Heart left ventricle (tissue), 16 donors: Measurements from ENCODE around the gene CX3CL1. TPM values are rescaled to one million over a fixed set of nuclear protein-coding genes. Genes with fewer than 3 reads are reported as not detected.

Experiments
- ATAC-seq, 4 donors: fragments of 200-7000 bp; cut with Tn5 transposase; one replicate each; pipeline ENCODE4 v1.9.1; 2020 to 2022; ENCODE audit warnings: moderate library complexity in 4 of 4, mild to moderate bottlenecking in 3 of 4, moderate number of reproducible peaks in 1 of 4
- DNase-seq, 5 donors: peaks; one replicate each; pipeline ENCODE4 v3.0.0-alpha.2; 2020
- H3K27ac ChIP-seq, 12 donors: fragments of 200-600 bp; sonication (generic) in 4 of 12; one replicate each; pipeline versions ENCODE4 v1.5.0 to v1.8.0; 2016 to 2022; ENCODE audit warnings: mild to moderate bottlenecking in 2 of 12
- H3K27me3 ChIP-seq, 9 donors: fragments of 200-600 bp; sonication (generic) in 2 of 9; one replicate each; pipeline versions ENCODE4 v1.5.1 to v1.8.0; 2016 to 2022; ENCODE audit warnings: mild to moderate bottlenecking in 3 of 9
- H3K36me3 ChIP-seq, 9 donors: fragments of 200-600 bp; sonication (generic) in 2 of 9; one replicate each; pipeline versions ENCODE4 v1.5.0 to v1.8.0; 2018 to 2022; ENCODE audit warnings: mild to moderate bottlenecking in 2 of 9
- H3K4me1 ChIP-seq, 12 donors: fragments of 200-600 bp; sonication (generic) in 4 of 12; one replicate each; pipeline versions ENCODE4 v1.5.0 to v1.8.0; 2016 to 2022; ENCODE audit warnings: mild to moderate bottlenecking in 3 of 12
- H3K4me3 ChIP-seq, 12 donors: fragments of 200-600 bp; sonication (generic) in 4 of 12; one replicate each; pipeline versions ENCODE4 v1.5.0 to v1.8.0; 2017 to 2022; ENCODE audit warnings: mild to moderate bottlenecking in 9 of 12, moderate library complexity in 4 of 12
- H3K9me3 ChIP-seq, 12 donors: fragments of 200-600 bp; sonication (generic) in 4 of 12; one replicate each; pipeline versions ENCODE4 v1.5.0 to v1.8.0; 2016 to 2022; ENCODE audit warnings: mild to moderate bottlenecking in 1 of 12
- POLR2A ChIP-seq, 2 donors: fragments of 450-650 bp; IDR thresholded peaks; one replicate each; pipeline ENCODE4 v1.6.1; 2017; ENCODE audit warnings: antibody characterized with exemption in 2 of 2, mild to moderate bottlenecking in 2 of 2, moderate library complexity in 2 of 2
- WGBS, 4 donors: extraction: QIAGEN DNeasy Blood & Tissue Kit in 2 of 4; methylation state at CpG; one replicate each; pipeline versions ENCODE4 v1.1.5 to v1.1.7; 2013 to 2018; 5-methylcytosine and 5-hydroxymethylcytosine counted together
- intact Hi-C, 10 donors: fragments of 100-400 bp; cut with DNase I; formaldehyde crosslinking; loops; one replicate each; pipeline versions ENCODE4 v1.11.1 to v1.14.2; 2022
- polyA plus RNA-seq, 2 donors: library from polyadenylated mRNA; stranded (reverse); fragments of 200-250 nt; gene quantifications; one replicate each; pipeline ENCODE4 v1.2.3, GENCODE V29; 2013
- total RNA-seq, 9 donors: library from RNA; depleted of rRNA in 2 of 9; stranded (reverse); fragments of >200 nt in 2 of 9; fragmentation: NEBNext Ultra II Directional in 3 of 9; extraction: Animal tissue kit (Norgen Biotek cat#: 25700) in 3 of 9; gene quantifications; one replicate each; pipeline versions ENCODE4 v1.1.0 to v1.2.4, GENCODE V29; 2016 to 2023
- TF ChIP-seq, protein P1 (sequence below), 12 donors: fragments of 200-600 bp; sonication (generic) in 4 of 12; IDR thresholded peaks; one replicate each; pipeline versions ENCODE4 v1.5.0 to v1.8.0; 2018 to 2022; ENCODE audit warnings: antibody characterized with exemption in 12 of 12, mild to moderate bottlenecking in 5 of 12
- donor health status: ischemic (EF 13 %, LVEDD 7.1; RV severe dilation, severe dysfunction).
- donor health status: healthy with polysubstance abuse.
- donor health status: DM: no; HTN: yes; CAD: no.
- donor health status: DM: no; HTN: no; CAD: no.
- donor health status: ischemic (EF 25% LVEDD 6.9; RV normal size, moderate dysfunction).
- donor health status: ischemic (EF 25% LVEDD 5.7; RV mildly dilated, moderate dysfunction).
- donor health status: healthy.
- donor health status: DM: yes; HTN: yes; CAD: no.
- donor health status: ischemic (EF 35%, LVEDD 5.7; RV mildly dilated, moderate dysfunction).
- donor health status: nonischemic (EF 11% LVEDD 7.7; RV severe dilation, severe dysfunction).
- donor health status: DM: yes; HTN: yes; CAD: no.
- donor health status: PGD.
- donor health status: ischemic (EF 29% LVEDD 5.4; RV normal size, mild dysfunction).
- donor health status: nonischemic (EF 23%, LVEDD 6.1; RV moderate dilation, normal function).

The CX3CL1 gene
- total and polyA plus RNA-seq, 11 donors = 8.3 to 59.5 (median 15.4) TPM

DNA sequence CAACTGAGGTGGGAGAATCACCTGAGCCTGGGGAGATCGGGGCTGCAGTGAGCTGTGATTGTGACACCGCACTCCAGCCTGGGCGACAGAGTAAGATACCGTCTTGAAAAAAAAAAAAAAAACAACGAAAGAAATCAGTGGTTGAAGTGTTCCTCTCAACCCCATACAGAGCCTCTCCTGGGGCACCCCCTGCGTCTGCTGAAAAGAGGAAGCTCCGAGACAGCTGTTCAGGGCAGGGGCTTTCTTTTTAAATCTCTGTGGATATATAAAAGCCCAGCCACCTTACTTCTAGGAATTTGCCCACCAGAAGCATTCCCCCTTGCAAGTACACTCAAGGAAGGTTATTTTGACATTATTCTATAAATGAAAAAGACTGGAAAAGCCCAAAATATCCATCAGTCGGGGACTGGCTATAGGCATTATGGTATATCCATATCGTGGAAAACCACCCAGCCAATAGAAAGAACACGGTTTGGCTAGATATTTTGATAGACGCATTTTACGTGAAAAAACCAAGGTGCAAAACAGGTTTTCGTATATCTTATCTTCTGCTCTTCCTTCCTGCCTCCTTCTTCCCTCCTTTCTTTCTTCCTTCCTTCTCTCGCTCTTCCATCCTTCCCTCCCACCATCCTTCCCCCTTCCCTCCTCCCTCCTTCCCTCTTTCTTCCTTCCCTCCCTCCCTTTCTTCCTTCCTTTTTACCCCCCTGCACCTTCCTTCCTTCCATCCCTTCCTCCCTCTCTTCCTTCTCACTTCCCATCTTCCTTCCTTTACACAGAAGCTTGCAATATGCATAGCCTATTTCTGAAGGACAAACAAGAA lies 22.9 kb upstream of the CX3CL1 start:
- peaks cover 0 to 13% (median 0%) of the 10 kb centered on the region in 12 donors for H3K4me1 ChIP-seq
- TF ChIP-seq, protein P1, sequence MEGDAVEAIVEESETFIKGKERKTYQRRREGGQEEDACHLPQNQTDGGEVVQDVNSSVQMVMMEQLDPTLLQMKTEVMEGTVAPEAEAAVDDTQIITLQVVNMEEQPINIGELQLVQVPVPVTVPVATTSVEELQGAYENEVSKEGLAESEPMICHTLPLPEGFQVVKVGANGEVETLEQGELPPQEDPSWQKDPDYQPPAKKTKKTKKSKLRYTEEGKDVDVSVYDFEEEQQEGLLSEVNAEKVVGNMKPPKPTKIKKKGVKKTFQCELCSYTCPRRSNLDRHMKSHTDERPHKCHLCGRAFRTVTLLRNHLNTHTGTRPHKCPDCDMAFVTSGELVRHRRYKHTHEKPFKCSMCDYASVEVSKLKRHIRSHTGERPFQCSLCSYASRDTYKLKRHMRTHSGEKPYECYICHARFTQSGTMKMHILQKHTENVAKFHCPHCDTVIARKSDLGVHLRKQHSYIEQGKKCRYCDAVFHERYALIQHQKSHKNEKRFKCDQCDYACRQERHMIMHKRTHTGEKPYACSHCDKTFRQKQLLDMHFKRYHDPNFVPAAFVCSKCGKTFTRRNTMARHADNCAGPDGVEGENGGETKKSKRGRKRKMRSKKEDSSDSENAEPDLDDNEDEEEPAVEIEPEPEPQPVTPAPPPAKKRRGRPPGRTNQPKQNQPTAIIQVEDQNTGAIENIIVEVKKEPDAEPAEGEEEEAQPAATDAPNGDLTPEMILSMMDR (IDR thresholded peaks at IDR 0.05) = no peak
- TF ChIP-seq POLR2A (IDR thresholded peaks at IDR 0.05) = no peak
- peaks cover 0 to 5% (median 0%) of the 10 kb centered on the region in 9 donors for H3K27me3 ChIP-seq
- H3K27ac ChIP-seq = no peak overlapping the region
- 44 to 52% (median 46%) methylated on average over 14 of the region's 14 CpGs for WGBS, 4 donors
- no peak overlapping the region for H3K4me3 ChIP-seq
- peak in 1 of 4 donors; percentile 32 for ATAC-seq
- DNase-seq = no peak
- no peaks in the 10 kb centered on the region for H3K36me3 ChIP-seq
- H3K9me3 ChIP-seq = peaks cover 0 to 6% (median 0%) of the 10 kb centered on the region in 12 donors
- intact Hi-C loops = no loop called here

DNA sequence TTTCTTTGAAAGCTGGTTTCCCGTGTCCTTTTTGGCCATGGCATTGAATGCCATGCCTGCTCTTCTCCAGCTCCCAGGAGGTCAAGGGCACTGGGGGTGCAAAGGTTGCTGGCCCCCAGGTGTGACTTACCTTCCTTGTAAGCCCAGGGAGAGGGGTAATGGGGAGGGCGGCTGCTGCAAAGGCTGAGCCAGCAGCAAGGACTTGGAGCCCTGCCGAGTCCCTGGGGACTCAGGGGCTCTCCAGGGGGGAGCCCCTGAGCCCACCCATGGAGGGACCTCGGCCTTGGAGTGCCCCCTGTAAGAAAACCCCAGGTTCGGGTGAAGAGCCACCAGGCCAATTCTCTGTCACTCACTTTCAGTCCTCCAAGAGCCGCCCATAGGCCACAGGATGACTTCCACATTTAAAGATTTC lies 19.6 kb upstream of the CX3CL1 start:
- no peak for TF ChIP-seq POLR2A (IDR thresholded peaks at IDR 0.05)
- TF ChIP-seq, protein P1 (IDR thresholded peaks at IDR 0.05) = no peak
- no peak for ATAC-seq
- Histone ChIP-seq H3K27me3 (peaks cover 0 to 5% (median 0%) of the 10 kb centered on the region in 9 donors), H3K9me3 (no peaks in the 10 kb centered on the region), H3K36me3 (no peaks in the 10 kb centered on the region), H3K27ac (no peak overlapping the region), H3K4me3 (no peak overlapping the region), H3K4me1 (peaks cover 0 to 13% (median 0%) of the 10 kb centered on the region in 12 donors)
- intact Hi-C loops = no loop called here
- DNase-seq = no peak
- 74 to 82% (median 77%) methylated on average over 6 of the region's 6 CpGs for WGBS, 4 donors

DNA sequence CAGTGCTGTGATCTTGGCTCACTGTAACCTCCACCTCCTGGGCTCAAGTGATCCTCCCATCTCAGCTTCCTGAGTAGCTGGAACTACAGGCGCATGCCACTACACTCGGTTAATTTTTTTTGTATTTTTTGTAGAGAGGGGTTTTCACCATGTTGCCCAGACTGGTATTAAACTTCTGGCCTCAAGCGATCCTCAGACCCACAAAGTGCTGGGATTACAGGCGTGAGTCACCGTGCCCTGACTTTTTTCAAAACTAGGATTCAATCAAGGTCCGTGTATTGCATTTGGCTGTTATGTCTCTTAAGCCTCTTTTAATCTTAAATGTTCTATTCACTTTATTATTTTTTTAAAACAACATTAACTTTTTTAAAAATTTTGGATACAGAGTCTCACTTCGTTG lies 18.0 kb upstream of the CX3CL1 start:
- DNase-seq (no peak), ATAC-seq (no peak)
- intact Hi-C loops = no loop called here
- Histone ChIP-seq H3K27ac (no peak overlapping the region), H3K36me3 (no peaks in the 10 kb centered on the region), H3K4me1 (peaks cover 0 to 6% (median 0%) of the 10 kb centered on the region in 12 donors), H3K27me3 (no peaks in the 10 kb centered on the region), H3K4me3 (no peak overlapping the region), H3K9me3 (no peaks in the 10 kb centered on the region)
- 91% methylated on average over 7 of the region's 7 CpGs for WGBS, 4 donors
- TF ChIP-seq POLR2A (IDR thresholded peaks at IDR 0.05) = no peak
- TF ChIP-seq, protein P1 (IDR thresholded peaks at IDR 0.05) = no peak

DNA sequence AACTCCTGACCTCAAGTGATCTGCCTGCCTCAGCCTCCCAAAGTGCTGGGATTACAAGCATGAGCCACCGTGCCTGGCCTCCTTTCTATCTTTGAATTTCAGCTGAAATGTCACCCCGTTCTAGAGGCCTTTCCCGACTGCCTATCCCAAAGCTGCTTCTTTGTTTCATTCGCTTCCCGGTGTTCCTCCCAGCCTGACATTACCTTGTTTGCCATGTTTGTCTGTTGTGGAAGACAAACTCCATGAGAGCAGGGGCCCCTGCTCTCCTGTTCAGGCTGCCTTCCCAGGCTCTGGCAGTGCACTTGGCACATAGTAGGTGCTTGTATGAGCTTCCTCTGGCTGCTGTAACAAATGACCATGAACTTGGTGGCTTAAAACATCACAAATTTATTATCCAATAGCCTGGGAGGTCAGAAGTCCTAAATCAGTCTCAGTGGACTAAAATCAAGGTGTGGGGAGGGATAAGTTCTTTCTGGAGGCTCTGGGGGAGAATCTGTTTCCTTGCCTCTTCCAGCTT lies 16.3 kb upstream of the CX3CL1 start:
- TF ChIP-seq, protein P1 (IDR thresholded peaks at IDR 0.05) = no peak
- no peak for TF ChIP-seq POLR2A (IDR thresholded peaks at IDR 0.05)
- intact Hi-C loops = no loop called here
- H3K27ac ChIP-seq = no peak overlapping the region
- no peaks in the 10 kb centered on the region for H3K4me1 ChIP-seq
- no peaks in the 10 kb centered on the region for H3K27me3 ChIP-seq
- 82 to 90% (median 88%) methylated on average over 5 of the region's 5 CpGs for WGBS, 4 donors
- no peak for DNase-seq
- ATAC-seq = no peak
- no peaks in the 10 kb centered on the region for H3K9me3 ChIP-seq
- no peaks in the 10 kb centered on the region for H3K36me3 ChIP-seq
- H3K4me3 ChIP-seq = no peak overlapping the region
